ENCODE measurements around the gene FAM78A. TPM values are rescaled to one million over a fixed set of nuclear protein-coding genes. Genes with fewer than 3 reads are reported as not detected.

Gene FAM78A
- total RNA-seq, 1 experiment from 2014 or later = 3.4 TPM

GRCh38 chr9:131307974-131308373 lies 31.7 kb upstream of the FAM78A start (continued):
- TF ChIP-seq REST (IDR thresholded peaks at IDR 0.05; ENCODE audit: low read depth) (no peak), ELF1 (IDR thresholded peaks at IDR 0.05; ENCODE audit: borderline replicate concordance, low read depth) (no peak)

GRCh38 chr9:131306397-131307004 lies 30.2 kb upstream of the FAM78A start:
- ChIA-PET CTCF (no interaction called here), POLR2A (no interaction called here), RAD21 (ENCODE audit: low non-redundant PET in 1 of 2, low total read pairs in 2 of 2, uncharacterized antibody in 2 of 2, unreplicated experiment in 2 of 2) (no interaction called here)
- no peaks in the 10 kb centered on the region for H3K9me3 ChIP-seq (ENCODE audit: control insufficient read depth in 1 of 2, insufficient read depth in 1 of 2, low read depth in 1 of 2, low read length in 2 of 2)
- no peak overlapping the region for H3K4me3 ChIP-seq (replicated peaks in 1 of 2; ENCODE audit: low read depth in 1 of 2, low read length in 2 of 2)
- no TSS peak for BruUV-seq (replicated peaks)
- no peaks in the 10 kb centered on the region for H3K36me3 ChIP-seq (ENCODE audit: control insufficient read depth in 1 of 2, insufficient read depth in 2 of 2, low read length in 2 of 2)
- intact Hi-C loops (cut with micrococcal nuclease) = no loop called here
- H3K4me2 ChIP-seq (ENCODE audit: low read length) = no peak overlapping the region
- H3K4me1 ChIP-seq (ENCODE audit: control insufficient read depth in 1 of 2, insufficient read depth in 2 of 2, low read length in 2 of 2) = no peaks in the 10 kb centered on the region
- TF ChIP-seq RAD21 (IDR thresholded peaks at IDR 0.05; ENCODE audit: low read depth) = no peak
- TF ChIP-seq EZH2 (IDR thresholded peaks at IDR 0.05) = no peak
- no peak for TF ChIP-seq REST (IDR thresholded peaks at IDR 0.05; ENCODE audit: low read depth)
- TF ChIP-seq JUND (IDR thresholded peaks at IDR 0.05) = no peak
- TF ChIP-seq ATF3 (IDR thresholded peaks at IDR 0.05) = no peak
- TF ChIP-seq TCF7L2 (IDR thresholded peaks at IDR 0.05; ENCODE audit: borderline replicate concordance, extremely low read depth, insufficient read depth, insufficient read length) = no peak
- TF ChIP-seq SP1 (IDR thresholded peaks at IDR 0.05; ENCODE audit: low read depth) = no peak
- TF ChIP-seq CBX3 (IDR thresholded peaks at IDR 0.05; ENCODE audit: low read depth) = no peak
- no peak for TF ChIP-seq ZBTB33 (IDR thresholded peaks at IDR 0.05; ENCODE audit: extremely low read depth, insufficient replicate concordance, low read length)
- TF ChIP-seq SRF (IDR thresholded peaks at IDR 0.05; ENCODE audit: low read depth) = no peak
- no peak for TF ChIP-seq ZNF274 (IDR thresholded peaks at IDR 0.05; ENCODE audit: low read depth, low read length)
- no peak for TF ChIP-seq EZH2phosphoT487 (IDR thresholded peaks at IDR 0.05; ENCODE audit: borderline replicate concordance)
- no peak for TF ChIP-seq SIN3A (IDR thresholded peaks at IDR 0.05; ENCODE audit: low read depth)
- TF ChIP-seq ZFX (IDR thresholded peaks at IDR 0.05) = no peak
- TF ChIP-seq CEBPB (IDR thresholded peaks at IDR 0.05; ENCODE audit: low read depth) = no peak
- no peak for DNase-seq (ENCODE audit: low read depth, low spot score)
- ATAC-seq = no peak
- H3K9ac ChIP-seq (ENCODE audit: low read length) = no peak overlapping the region
- H2AFZ ChIP-seq (ENCODE audit: low read depth, low read length, poor library complexity, severe bottlenecking) = no peak overlapping the region
- no peaks in the 10 kb centered on the region for H3K27me3 ChIP-seq (ENCODE audit: insufficient read depth, low read length)
- no peaks in the 10 kb centered on the region for H4K20me1 ChIP-seq (ENCODE audit: insufficient read depth)
- no peaks in the 10 kb centered on the region for H3K9me2 ChIP-seq (ENCODE audit: insufficient read depth)
- H3K79me2 ChIP-seq (ENCODE audit: insufficient read depth, low read length) = no peaks in the 10 kb centered on the region
- no peak overlapping the region for H3K27ac ChIP-seq (ENCODE audit: low read depth, low read length)

All from HCT116 (cell line).